Fibroblast of lung (primary cell): ENCODE measurements around the gene PAGE2. TPM values are rescaled to one million over a fixed set of nuclear protein-coding genes. Genes with fewer than 3 reads are reported as not detected.

Source experiments
- DNase-seq, 2 donors: peaks; one replicate each; pipeline versions ENCODE4 v3.0.0 to v3.0.0-alpha.2; 2010; ENCODE audit warnings: low read depth in 2 of 2
- H2AFZ ChIP-seq: 2 replicates; pipeline ENCODE4 v1.5.1; 2012; ENCODE audit warnings: low read length, control low read depth, inconsistent platforms
- H3K27ac ChIP-seq: 2 replicates; pipeline ENCODE4 v1.5.1; 2011; ENCODE audit warnings: low read length, control low read depth; ENCODE audit not compliant: insufficient read depth
- H3K27me3 ChIP-seq: 2 replicates; pipeline ENCODE4 v1.5.1; 2011; ENCODE audit warnings: mild to moderate bottlenecking, low read length; ENCODE audit not compliant: control insufficient read depth, insufficient read depth
- H3K36me3 ChIP-seq: 2 replicates; pipeline ENCODE4 v1.5.1; 2011; ENCODE audit warnings: low read length; ENCODE audit not compliant: control insufficient read depth, insufficient read depth
- H3K4me1 ChIP-seq: 2 replicates; pipeline ENCODE4 v1.5.1; 2011; ENCODE audit warnings: low read length; ENCODE audit not compliant: control insufficient read depth, insufficient read depth; ENCODE audit errors: extremely low read depth
- H3K4me2 ChIP-seq: 2 replicates; pipeline ENCODE4 v1.5.1; 2011; ENCODE audit warnings: low read length, control low read depth; ENCODE audit not compliant: insufficient read depth; ENCODE audit errors: extremely low read depth
- H3K4me3 ChIP-seq, 4 experiments: fragments of 200-600 bp in 1 of 4; sonication (generic) in 1 of 4; replicated peaks in 1 of 4; 2 replicates each; pipeline ENCODE4 v1.5.1; 2011 to 2016; ENCODE audit warnings: low read length in 4 of 4, low read depth in 3 of 4, mild to moderate bottlenecking in 3 of 4, control low read depth in 2 of 4, inconsistent platforms in 1 of 4, mixed read lengths in 1 of 4; ENCODE audit not compliant: insufficient read depth in 1 of 4; ENCODE audit errors: control extremely low read depth in 1 of 4
- H3K79me2 ChIP-seq: 2 replicates; pipeline ENCODE4 v1.5.1; 2012; ENCODE audit warnings: mild to moderate bottlenecking, low read length, inconsistent platforms; ENCODE audit not compliant: control insufficient read depth, insufficient read depth
- H3K9ac ChIP-seq: 2 replicates; pipeline ENCODE4 v1.5.1; 2011; ENCODE audit warnings: mild to moderate bottlenecking, low read length, control low read depth; ENCODE audit not compliant: insufficient read depth
- H3K9me3 ChIP-seq: 2 replicates; pipeline ENCODE4 v1.5.1; 2012; ENCODE audit warnings: low read depth, low read length; ENCODE audit not compliant: control insufficient read depth, insufficient read depth
- H4K20me1 ChIP-seq: 2 replicates; pipeline ENCODE4 v1.5.1; 2011; ENCODE audit warnings: low read length; ENCODE audit not compliant: control insufficient read depth, insufficient read depth; ENCODE audit errors: extremely low read depth
- CTCF ChIP-seq, 2 donors: IDR thresholded peaks in 1 of 2; conservative IDR thresholded peaks in 1 of 2; 1 replicate in 1 of 2; 2 replicates in 1 of 2; pipeline ENCODE4 v1.5.1; 2011 to 2012; ENCODE audit warnings: low read length in 2 of 2, control low read depth in 1 of 2, inconsistent platforms in 1 of 2, low read depth in 1 of 2, mild to moderate bottlenecking in 1 of 2
- EZH2 ChIP-seq: IDR thresholded peaks from 2 replicates; pipeline ENCODE4 v1.5.1; 2012; ENCODE audit warnings: low read length, control low read depth, mild to moderate bottlenecking; ENCODE audit errors: missing control alignments
- polyA plus RNA-seq, 2 donors: library from polyadenylated mRNA; depleted of rRNA in 1 of 2; stranded (reverse) in 1 of 2; unstranded in 1 of 2; fragments of >200 nt; gene quantifications; 2 replicates each; pipeline ENCODE4 v1.2.1, GENCODE V29; 2011 to 2012; ENCODE audit warnings: missing spikeins in 1 of 2
- total RNA-seq: library from RNA; depleted of rRNA; stranded (reverse); fragments of >200 nt; gene quantifications from 2 replicates; pipeline ENCODE4 v1.2.1, GENCODE V29; 2014

PAGE2 gene
- total and polyA plus RNA-seq, 2 donors (not counting 1 experiment from before 2014, with no cell fraction given) = not detected

DNA sequence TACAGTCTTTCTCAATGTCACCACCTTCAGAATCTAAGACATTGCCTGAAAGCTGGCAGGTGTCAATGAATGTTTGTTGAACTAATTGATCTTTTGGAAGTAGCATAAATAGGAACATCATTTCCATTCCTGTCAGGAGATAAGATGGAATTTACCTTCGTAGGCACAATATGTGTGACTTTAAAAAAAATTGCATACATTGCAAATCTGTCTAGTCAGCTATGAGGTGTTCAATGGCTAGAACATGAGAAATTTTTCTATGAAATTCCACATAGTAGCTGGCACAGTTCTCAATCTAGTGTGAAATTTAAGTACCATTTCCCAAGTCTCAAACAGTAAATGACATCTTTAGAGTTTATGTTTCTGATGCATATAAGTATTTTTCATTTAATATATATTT, 10.3 kb downstream of the PAGE2 start:
- H3K36me3 ChIP-seq = no peaks in the 10 kb centered on the region
- no peak overlapping the region for H3K4me3 ChIP-seq
- no peak for TF ChIP-seq CTCF (conservative IDR thresholded peaks at IDR 0.05 in 1 of 2, IDR thresholded peaks at IDR 0.05 in 1 of 2; ENCODE audit: low read depth in 1 of 2, low read length in 2 of 2)
- TF ChIP-seq EZH2 = no peak
- H3K79me2 ChIP-seq = no peaks in the 10 kb centered on the region
- DNase-seq = no peak
- no peaks in the 10 kb centered on the region for H3K27me3 ChIP-seq
- H3K9ac ChIP-seq = no peak overlapping the region
- no peak overlapping the region for H3K27ac ChIP-seq
- no peak overlapping the region for H3K4me2 ChIP-seq
- no peak overlapping the region for H2AFZ ChIP-seq
- no peaks in the 10 kb centered on the region for H3K9me3 ChIP-seq
- H4K20me1 ChIP-seq = no peaks in the 10 kb centered on the region
- no peaks in the 10 kb centered on the region for H3K4me1 ChIP-seq

DNA sequence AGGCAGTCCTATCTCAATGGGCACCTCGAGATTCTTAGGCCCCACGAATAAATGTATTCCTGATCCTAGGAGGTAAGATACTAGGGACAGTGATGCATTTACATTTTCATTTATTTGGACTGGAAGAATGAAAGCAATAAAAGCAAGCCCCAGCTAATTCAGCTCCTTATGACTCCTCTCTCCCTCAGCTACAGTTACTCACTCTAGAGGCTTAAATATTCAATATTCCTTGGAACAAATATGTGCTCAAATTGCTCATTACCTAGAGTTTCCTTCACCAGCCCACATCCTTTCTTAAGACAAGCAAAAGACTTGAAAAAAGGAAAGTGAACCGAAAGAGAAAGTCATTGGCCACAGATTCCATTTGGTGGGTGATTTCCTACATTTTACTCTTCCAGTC, 13.9 kb downstream of the PAGE2 start:
- Histone ChIP-seq H3K4me3 (no peak overlapping the region), H3K27ac (no peak overlapping the region), H2AFZ (no peak overlapping the region), H4K20me1 (no peaks in the 10 kb centered on the region), H3K4me2 (no peak overlapping the region), H3K9me3 (no peaks in the 10 kb centered on the region), H3K79me2 (no peaks in the 10 kb centered on the region), H3K9ac (no peak overlapping the region), H3K36me3 (no peaks in the 10 kb centered on the region), H3K4me1 (no peaks in the 10 kb centered on the region), H3K27me3 (no peaks in the 10 kb centered on the region)
- DNase-seq = no peak
- TF ChIP-seq CTCF (conservative IDR thresholded peaks at IDR 0.05 in 1 of 2, IDR thresholded peaks at IDR 0.05 in 1 of 2; ENCODE audit: low read depth in 1 of 2, low read length in 2 of 2) (no peak), EZH2 (no peak)

GRCh38 chrX:55107262-55107661, 18.4 kb downstream of the PAGE2 start:
- no peak for DNase-seq
- H3K4me2 ChIP-seq = no peak overlapping the region
- no peaks in the 10 kb centered on the region for H3K27me3 ChIP-seq
- H3K27ac ChIP-seq = no peak overlapping the region
- H2AFZ ChIP-seq = no peak overlapping the region
- no peaks in the 10 kb centered on the region for H3K4me1 ChIP-seq
- H3K9ac ChIP-seq = no peak overlapping the region
- TF ChIP-seq EZH2 = no peak
- TF ChIP-seq CTCF (conservative IDR thresholded peaks at IDR 0.05 in 1 of 2, IDR thresholded peaks at IDR 0.05 in 1 of 2; ENCODE audit: low read depth in 1 of 2, low read length in 2 of 2) = no peak
- H3K4me3 ChIP-seq = no peak overlapping the region
- H4K20me1 ChIP-seq = no peaks in the 10 kb centered on the region
- no peaks in the 10 kb centered on the region for H3K36me3 ChIP-seq
- no peaks in the 10 kb centered on the region for H3K79me2 ChIP-seq
- no peaks in the 10 kb centered on the region for H3K9me3 ChIP-seq
